GM21367 (cell line): ENCODE results near the gene EMD.
"Not testable (repeated sequence)": the region's sequence is repeated elsewhere in the genome, so short reads cannot be mapped to it uniquely, and the experiment has no call there.

ENCODE experiments used
- ATAC-seq: cut with Tn5 transposase; IDR thresholded peaks from one replicate; pipeline ENCODE4 v1.9.1; 2021; ENCODE audit not compliant: unreplicated experiment

EMD gene

GRCh38 chrX:154371017-154371788 lies 7.9 kb upstream of the EMD start:
- peak; percentile 43 for ATAC-seq

GRCh38 chrX:154371789-154372300 lies 7.2 kb upstream of the EMD start:
- no peak for ATAC-seq

GRCh38 chrX:154372612-154373022 lies 6.5 kb upstream of the EMD start:
- no peak for ATAC-seq

GRCh38 chrX:154373340-154374306 lies 5.5 kb upstream of the EMD start:
- no peak for ATAC-seq

- ATAC-seq: no peak
Measured at GRCh38 chrX:154374313-154375155, 4.6 kb upstream of the EMD start, which contains the start of gene FLNA. FLNA (minus strand) TSS chrX:154374634; CDS start chrX:154371245, 3,389 bp downstream.

GRCh38 chrX:154375156-154375504 lies 4.0 kb upstream of the EMD start:
- ATAC-seq: no peak

GRCh38 chrX:154376774-154377173 lies 2.3 kb upstream of the EMD start:
- no peak for ATAC-seq

GRCh38 chrX:154378059-154378798 lies 866 bp upstream of the EMD start:
- ATAC-seq: peak; percentile 3

GRCh38 chrX:154379569-154379951 lies 465 bp downstream of the EMD start:
- ATAC-seq: no peak

- no peak for ATAC-seq
Measured at GRCh38 chrX:154380153-154380552, 1.1 kb downstream of the EMD start.

- ATAC-seq: no peak
Measured at GRCh38 chrX:154380787-154381186, 1.7 kb downstream of the EMD start.

GRCh38 chrX:154381271-154381670 lies 2.2 kb downstream of the EMD start:
- no peak for ATAC-seq

- no peak for ATAC-seq
Measured at GRCh38 chrX:154382483-154383069, 3.5 kb downstream of the EMD start.

- ATAC-seq: no peak
Measured at GRCh38 chrX:154383359-154384283, 4.5 kb downstream of the EMD start.

- no peak for ATAC-seq
Measured at GRCh38 chrX:154384284-154384892, 5.3 kb downstream of the EMD start.

GRCh38 chrX:154388094-154388493 lies 9.0 kb downstream of the EMD start:
- not testable (repeated sequence) for ATAC-seq

GRCh38 chrX:154388649-154389048 lies 9.6 kb downstream of the EMD start:
- not testable (repeated sequence) for ATAC-seq
